RWPE2 (cell line): Measurements from ENCODE around the gene LMTK3.
A peak's percentile ranks its signal among the peaks of the same experiment; 100 is the strongest.

Experiments
- ATAC-seq: fragments of 200-7000 bp; cut with Tn5 transposase; 3 replicates; pipeline ENCODE4 v1.9.1; 2021; ENCODE audit warnings: low read depth
- DNase-seq: peaks from one replicate; pipeline ENCODE4 v3.0.0-alpha.2; 2020; ENCODE audit warnings: low spot score
- H3K27ac ChIP-seq: fragments of 450-650 bp; 2 replicates; pipeline ENCODE4 v1.5.1; 2017; ENCODE audit warnings: mild to moderate bottlenecking; ENCODE audit not compliant: poor library complexity, severe bottlenecking
- H3K27me3 ChIP-seq: fragments of 250-450 bp; sonication (Bioruptor Pico); 2 replicates; pipeline ENCODE4 v1.5.1; 2021; ENCODE audit warnings: mild to moderate bottlenecking, moderate library complexity; ENCODE audit not compliant: insufficient read depth, poor library complexity, severe bottlenecking
- H3K36me3 ChIP-seq: fragments of 250-450 bp; sonication (Bioruptor Pico); 2 replicates; pipeline ENCODE4 v1.5.1; 2020; ENCODE audit warnings: low read depth, mild to moderate bottlenecking, moderate library complexity
- H3K4me1 ChIP-seq: fragments of 250-450 bp; sonication (Bioruptor Pico); 2 replicates; pipeline ENCODE4 v1.5.1; 2021; ENCODE audit warnings: mild to moderate bottlenecking, moderate library complexity; ENCODE audit not compliant: insufficient read depth, poor library complexity, severe bottlenecking
- H3K4me3 ChIP-seq: fragments of 250-450 bp; sonication (Bioruptor Pico); 2 replicates; pipeline ENCODE4 v1.5.1; 2021; ENCODE audit warnings: mild to moderate bottlenecking, moderate library complexity; ENCODE audit not compliant: severe bottlenecking
- H3K9me3 ChIP-seq: fragments of 250-450 bp; sonication (Bioruptor Pico); 2 replicates; pipeline ENCODE4 v1.5.1; 2021; ENCODE audit warnings: mild to moderate bottlenecking, moderate library complexity; ENCODE audit not compliant: severe bottlenecking
- CTCF ChIP-seq: fragments of 450-650 bp; IDR thresholded peaks from one replicate; pipeline ENCODE4 v1.5.1; 2017; ENCODE audit warnings: mild to moderate bottlenecking, moderate library complexity; ENCODE audit not compliant: poor library complexity, severe bottlenecking

Gene LMTK3

GRCh38 chr19:48448563-48448962 lies 63.1 kb downstream of the LMTK3 start:
- Histone ChIP-seq H3K9me3 (no peaks in the 10 kb centered on the region), H3K36me3 (peaks cover 62% of the 10 kb centered on the region), H3K27ac (no peak overlapping the region), H3K4me1 (peaks cover 6% of the 10 kb centered on the region), H3K27me3 (peaks cover 10% of the 10 kb centered on the region), H3K4me3 (no peak overlapping the region)
- TF ChIP-seq CTCF = no peak
- ATAC-seq (no peak), DNase-seq (no peak)

GRCh38 chr19:48446579-48446978 lies 65.1 kb downstream of the LMTK3 start:
- Histone ChIP-seq H3K27me3 (peaks cover 12% of the 10 kb centered on the region), H3K9me3 (no peaks in the 10 kb centered on the region), H3K27ac (peak overlapping the region; percentile 56), H3K4me1 (peaks cover 6% of the 10 kb centered on the region), H3K4me3 (peak overlapping the region; percentile 84), H3K36me3 (peaks cover 44% of the 10 kb centered on the region)
- TF ChIP-seq CTCF = no peak
- no peak for ATAC-seq
- DNase-seq = no peak

GRCh38 chr19:48445606-48446481 lies 65.8 kb downstream of the LMTK3 start, which contains the start of gene GRWD1:
GRWD1 (plus strand) TSS chr19:48445983; CDS start chr19:48446006, 23 bp downstream.
- H3K27me3 ChIP-seq = peaks cover 12% of the 10 kb centered on the region
- peak; percentile 96 for DNase-seq
- peak within 1 kb of the TSS; percentile 84 for H3K4me3 ChIP-seq
- H3K36me3 ChIP-seq = peaks cover 36% of the 10 kb centered on the region
- no peaks in the 10 kb centered on the region for H3K9me3 ChIP-seq
- H3K4me1 ChIP-seq = peaks cover 6% of the 10 kb centered on the region
- H3K27ac ChIP-seq = peak within 1 kb of the TSS; percentile 56
- ATAC-seq = peak; percentile 85
- peak; percentile 58 for TF ChIP-seq CTCF

GRCh38 chr19:48445256-48445605 lies 66.4 kb downstream of the LMTK3 start:
- Histone ChIP-seq H3K9me3 (no peaks in the 10 kb centered on the region), H3K27me3 (peaks cover 12% of the 10 kb centered on the region), H3K4me3 (peak overlapping the region; percentile 84), H3K27ac (peak overlapping the region; percentile 56), H3K4me1 (peaks cover 6% of the 10 kb centered on the region), H3K36me3 (peaks cover 30% of the 10 kb centered on the region)
- peak; percentile 82 for TF ChIP-seq CTCF
- peak; percentile 79 for ATAC-seq
- DNase-seq = no peak

- Histone ChIP-seq H3K4me3 (peak overlapping the region; percentile 84), H3K27me3 (peaks cover 12% of the 10 kb centered on the region), H3K27ac (peak overlapping the region; percentile 56), H3K4me1 (peaks cover 6% of the 10 kb centered on the region), H3K36me3 (peaks cover 27% of the 10 kb centered on the region), H3K9me3 (no peaks in the 10 kb centered on the region)
- ATAC-seq = no peak; the same call in 2 of the 3 replicates
- TF ChIP-seq CTCF = no peak
- no peak for DNase-seq
Observed at GRCh38 chr19:48444936-48445200, 66.8 kb downstream of the LMTK3 start.
